Activated T-helper 1 cell treated with anti-CD3 and anti-CD28 coated beads, Interleukin-2, amount 50 U/mL, for 16 hours (primary cell): ENCODE data around the gene TRMT112.
"Not testable (repeated sequence)": the region's sequence is repeated elsewhere in the genome, so short reads cannot be mapped to it uniquely, and the experiment has no call there.

ENCODE experiments used
- DNase-seq, 2 donors: peaks; one replicate each; pipeline ENCODE4 v3.0.0-alpha.2; 2020; ENCODE audit warnings: low read depth in 1 of 2, low spot score in 1 of 2

The TRMT112 gene

GRCh38 chr11:64331569-64332371 lies 14.4 kb upstream of the TRMT112 start:
- DNase-seq = peak; percentile 29 to 45

DNA sequence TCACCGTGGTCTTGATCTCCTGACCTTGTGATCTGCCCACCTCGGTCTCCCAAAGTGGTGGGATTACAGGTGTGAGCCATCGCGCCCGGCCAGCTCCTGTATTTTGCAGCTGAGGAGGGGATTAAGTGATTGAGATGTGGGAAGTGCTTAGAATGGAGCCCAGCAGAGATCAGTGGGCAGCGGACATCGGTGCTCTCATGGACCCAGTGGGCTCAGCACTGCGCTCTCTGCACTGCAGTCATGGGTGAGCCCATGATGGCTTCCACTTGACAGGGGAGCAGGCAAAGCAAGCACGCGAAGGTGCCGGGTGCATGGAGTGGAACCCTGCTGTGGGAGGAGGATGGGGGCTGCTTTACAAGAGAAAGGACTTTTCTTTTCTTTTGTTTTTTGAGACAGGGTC lies 13.5 kb upstream of the TRMT112 start:
- no peak for DNase-seq

DNA sequence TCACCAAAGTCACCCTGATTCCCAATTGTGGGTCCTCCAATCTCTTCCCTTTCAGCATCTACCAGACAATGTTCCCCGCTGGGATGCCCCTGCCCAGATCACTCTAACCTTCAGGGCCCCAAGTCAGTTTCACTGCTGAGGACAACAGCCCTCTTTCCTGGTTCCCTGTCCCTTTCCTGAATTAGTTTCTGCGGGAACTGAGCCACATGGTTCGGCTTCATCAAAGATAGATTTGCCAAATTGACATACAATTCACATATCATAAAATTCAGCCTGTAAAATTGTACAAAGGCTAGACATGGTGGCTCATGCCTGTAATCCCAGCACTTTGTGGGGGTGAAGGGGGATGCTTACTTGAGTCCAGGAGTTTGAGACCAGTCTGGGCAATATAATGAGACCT lies 10.6 kb upstream of the TRMT112 start:
- no peak for DNase-seq

GRCh38 chr11:64327375-64327774 lies 10.0 kb upstream of the TRMT112 start:
- DNase-seq = no peak

GRCh38 chr11:64324692-64325469 lies 7.5 kb upstream of the TRMT112 start:
- no peak for DNase-seq

DNA sequence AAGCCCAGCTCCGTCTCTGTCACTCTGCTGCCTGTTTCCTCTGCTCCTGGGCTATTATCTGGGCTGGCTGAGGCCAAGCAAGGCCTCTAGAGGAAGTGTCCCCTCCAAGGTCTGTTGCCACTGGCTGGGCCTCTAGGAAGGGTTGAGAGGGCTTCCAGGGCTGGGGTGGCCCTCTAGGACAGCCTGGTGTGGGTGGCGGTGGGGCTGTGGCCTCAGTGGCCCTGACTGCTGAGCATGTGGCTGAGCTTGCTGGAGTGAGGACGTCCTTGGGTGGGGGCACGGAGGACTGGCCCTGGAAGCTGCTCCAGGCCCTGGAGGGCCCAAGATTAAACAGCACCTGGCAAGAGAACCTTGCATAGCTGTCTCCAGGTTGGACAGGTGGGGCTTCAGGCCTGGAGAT lies 6.6 kb upstream of the TRMT112 start:
- not testable (repeated sequence) for DNase-seq

DNA sequence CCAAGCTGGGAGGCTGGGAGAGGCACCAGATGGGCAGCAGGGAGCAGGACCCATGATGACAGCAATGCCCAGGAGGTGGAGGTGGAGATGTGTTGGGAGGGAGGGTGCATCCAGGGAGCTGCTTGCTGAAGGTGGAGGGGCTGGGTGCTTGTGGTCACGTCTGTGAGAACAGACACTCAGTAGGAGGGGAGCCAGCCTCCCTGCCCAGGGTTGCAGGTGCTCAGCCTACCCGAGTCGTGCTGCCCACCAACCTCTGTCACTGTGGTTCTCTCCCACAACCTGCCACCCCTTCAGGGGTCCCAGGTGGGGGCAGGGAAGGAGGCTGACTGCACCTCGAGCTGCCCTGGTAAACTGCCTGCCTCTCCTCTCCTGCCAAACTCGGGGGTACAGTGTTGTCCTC lies 6.0 kb upstream of the TRMT112 start:
- no peak for DNase-seq

DNA sequence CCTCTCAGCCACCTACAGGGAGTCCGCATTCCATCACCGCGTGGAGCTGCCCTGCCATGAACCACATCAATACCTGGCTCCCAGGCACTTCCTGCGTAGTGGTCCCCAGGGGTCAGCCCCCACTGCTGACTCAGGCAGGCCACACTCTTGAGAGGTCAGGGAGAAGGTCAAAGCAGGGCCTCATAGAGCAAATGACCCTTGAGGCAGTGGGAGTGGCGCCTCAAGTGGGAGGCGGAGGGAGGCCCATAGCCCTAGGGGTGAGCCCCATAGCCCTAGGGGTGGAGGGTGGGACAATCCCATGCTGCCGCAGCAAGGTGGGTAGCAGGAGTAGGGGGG lies 5.5 kb upstream of the TRMT112 start:
- DNase-seq = no peak

- no peak for DNase-seq
Observed at GRCh38 chr11:64321533-64321932, 4.2 kb upstream of the TRMT112 start.

DNA sequence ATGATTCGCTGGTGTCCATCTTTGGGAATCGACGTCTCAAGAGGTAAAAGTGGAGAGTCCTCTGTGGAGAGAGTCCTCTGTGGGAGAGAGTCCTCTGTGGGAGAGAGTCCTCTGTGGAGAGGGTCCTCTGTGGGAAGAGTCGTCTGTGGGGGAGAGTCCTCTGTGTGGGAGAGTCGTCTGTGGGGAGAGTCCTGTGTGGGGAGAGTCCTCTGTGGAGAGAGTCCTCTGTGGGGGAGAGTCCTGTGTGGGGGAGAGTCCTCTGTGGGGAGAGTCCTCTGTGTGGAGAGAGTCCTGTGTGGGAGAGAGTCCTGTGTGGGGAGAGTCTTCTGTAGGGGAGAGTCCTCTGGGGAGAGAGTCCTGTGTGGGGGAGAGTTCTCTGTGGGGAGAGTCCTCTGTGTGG lies 3.7 kb upstream of the TRMT112 start:
- DNase-seq = no peak

GRCh38 chr11:64320556-64320955 lies 3.2 kb upstream of the TRMT112 start:
- no peak for DNase-seq

- no peak for DNase-seq
Observed at GRCh38 chr11:64318766-64319761, 1.7 kb upstream of the TRMT112 start.

DNA sequence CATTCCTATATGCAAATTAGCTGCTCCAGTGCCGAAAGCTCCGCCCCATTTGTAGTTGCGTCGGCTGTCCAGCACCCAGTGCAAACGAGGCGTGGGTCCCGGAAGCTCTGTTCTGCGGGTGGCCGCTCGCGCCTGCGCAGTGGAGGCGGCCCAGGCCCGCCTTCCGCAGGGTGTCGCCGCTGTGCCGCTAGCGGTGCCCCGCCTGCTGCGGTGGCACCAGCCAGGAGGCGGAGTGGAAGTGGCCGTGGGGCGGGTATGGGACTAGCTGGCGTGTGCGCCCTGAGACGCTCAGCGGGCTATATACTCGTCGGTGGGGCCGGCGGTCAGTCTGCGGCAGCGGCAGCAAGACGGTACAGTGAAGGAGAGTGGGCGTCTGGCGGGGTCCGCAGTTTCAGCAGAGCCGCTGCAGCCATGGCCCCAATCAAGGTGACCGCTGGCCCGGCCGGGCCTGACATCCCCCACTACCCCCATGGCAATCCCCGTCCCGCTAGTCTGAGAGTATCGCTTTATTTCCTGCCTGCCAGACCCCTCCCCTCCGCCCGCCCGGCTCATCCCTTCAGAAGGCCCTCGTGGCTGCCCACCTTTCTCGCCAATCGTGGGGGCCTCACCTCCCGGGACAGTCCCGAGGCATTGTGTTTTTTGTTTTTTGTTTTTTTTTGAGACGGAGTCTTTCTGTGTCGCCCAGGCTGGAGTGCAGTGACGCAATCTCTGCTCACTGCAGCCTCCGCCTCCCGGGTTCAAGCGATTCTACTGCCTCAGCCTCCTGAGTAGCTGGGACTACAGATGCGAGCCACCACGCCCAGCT lies 804 bp upstream of the TRMT112 start, which contains the start of gene PRDX5:
Gene PRDX5 (plus strand): TSS at position 161 of the 805 bp plus-strand sequence. CDS start 95 bp downstream, at position 256.
- peak; percentile 88 to 91 for DNase-seq

GRCh38 chr11:64316672-64317324 lies 561 bp downstream of the TRMT112 start:
- DNase-seq = no peak

DNA sequence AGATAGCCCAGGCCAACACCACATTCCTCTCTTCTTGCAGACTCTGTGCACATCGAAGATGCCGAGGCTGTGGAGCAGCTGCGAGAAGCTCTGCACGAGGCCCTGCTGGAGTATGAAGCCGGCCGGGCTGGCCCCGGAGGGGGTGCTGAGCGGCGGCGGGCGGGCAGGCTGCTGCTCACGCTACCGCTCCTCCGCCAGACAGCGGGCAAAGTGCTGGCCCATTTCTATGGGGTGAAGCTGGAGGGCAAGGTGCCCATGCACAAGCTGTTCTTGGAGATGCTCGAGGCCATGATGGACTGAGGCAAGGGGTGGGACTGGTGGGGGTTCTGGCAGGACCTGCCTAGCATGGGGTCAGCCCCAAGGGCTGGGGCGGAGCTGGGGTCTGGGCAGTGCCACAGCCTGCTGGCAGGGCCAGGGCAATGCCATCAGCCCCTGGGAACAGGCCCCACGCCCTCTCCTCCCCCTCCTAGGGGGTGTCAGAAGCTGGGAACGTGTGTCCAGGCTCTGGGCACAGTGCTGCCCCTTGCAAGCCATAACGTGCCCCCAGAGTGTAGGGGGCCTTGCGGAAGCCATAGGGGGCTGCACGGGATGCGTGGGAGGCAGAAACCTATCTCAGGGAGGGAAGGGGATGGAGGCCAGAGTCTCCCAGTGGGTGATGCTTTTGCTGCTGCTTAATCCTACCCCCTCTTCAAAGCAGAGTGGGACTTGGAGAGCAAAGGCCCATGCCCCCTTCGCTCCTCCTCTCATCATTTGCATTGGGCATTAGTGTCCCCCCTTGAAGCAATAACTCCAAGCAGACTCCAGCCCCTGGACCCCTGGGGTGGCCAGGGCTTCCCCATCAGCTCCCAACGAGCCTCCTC lies 1.5 kb downstream of the TRMT112 start:
- DNase-seq = not testable (repeated sequence)

GRCh38 chr11:64314805-64315561 lies 2.4 kb downstream of the TRMT112 start:
- DNase-seq = no peak

GRCh38 chr11:64314146-64314804 lies 3.1 kb downstream of the TRMT112 start:
- no peak for DNase-seq
